Cardiac muscle cell (in vitro differentiated cells and primary cell): ENCODE data around the gene ACTR1A. TPM values are rescaled to one million over a fixed set of nuclear protein-coding genes. Genes with fewer than 3 reads are reported as not detected.
A peak's percentile ranks its signal among the peaks of the same experiment; 100 is the strongest.

Source experiments
- DNase-seq, 2 donors: peaks; one replicate each; pipeline versions ENCODE4 v3.0.0 to v3.0.0-alpha.2; 2010 to 2017; ENCODE audit warnings: low read depth in 1 of 2, low spot score in 1 of 2
- H3K27ac ChIP-seq: fragments of 200-600 bp; sonication (generic); 2 replicates; pipeline ENCODE4 v1.5.1; 2016
- H3K27me3 ChIP-seq: fragments of 200-600 bp; sonication (generic); 2 replicates; pipeline ENCODE4 v1.6.0; 2016; ENCODE audit warnings: control low read depth
- H3K36me3 ChIP-seq: fragments of 200-600 bp; sonication (generic); 2 replicates; pipeline ENCODE4 v1.5.1; 2016; ENCODE audit warnings: control low read depth
- H3K4me1 ChIP-seq: fragments of 200-600 bp; sonication (generic); 2 replicates; pipeline ENCODE4 v1.8.1; 2017; ENCODE audit warnings: low read depth, mild to moderate bottlenecking, mixed run types
- H3K4me3 ChIP-seq: fragments of 200-600 bp; sonication (generic); 2 replicates; pipeline ENCODE4 v1.5.1; 2016; ENCODE audit warnings: mild to moderate bottlenecking
- H3K9me3 ChIP-seq: fragments of 200-600 bp; sonication (generic); 2 replicates; pipeline ENCODE4 v1.5.1; 2017; ENCODE audit warnings: low read depth, mild to moderate bottlenecking, control low read depth
- CTCF ChIP-seq: IDR thresholded peaks from 2 replicates; pipeline ENCODE4 v1.5.1; 2012; ENCODE audit warnings: low read depth, mild to moderate bottlenecking, low read length
- polyA plus RNA-seq: library from polyadenylated mRNA; unstranded; fragments of >200 nt; fragmentation: Nextera tagmentation; extraction: Ambion mirVana; gene quantifications from 2 replicates; pipeline ENCODE4 v1.2.1, GENCODE V29; 2016
- total RNA-seq: library from RNA; depleted of rRNA; stranded (reverse); fragments of >200 nt; gene quantifications from 2 replicates; pipeline ENCODE4 v1.2.3, GENCODE V29; 2016

Gene ACTR1A
- total and polyA plus RNA-seq, 2 experiments from 2014 or later: 135 to 165 TPM

DNA sequence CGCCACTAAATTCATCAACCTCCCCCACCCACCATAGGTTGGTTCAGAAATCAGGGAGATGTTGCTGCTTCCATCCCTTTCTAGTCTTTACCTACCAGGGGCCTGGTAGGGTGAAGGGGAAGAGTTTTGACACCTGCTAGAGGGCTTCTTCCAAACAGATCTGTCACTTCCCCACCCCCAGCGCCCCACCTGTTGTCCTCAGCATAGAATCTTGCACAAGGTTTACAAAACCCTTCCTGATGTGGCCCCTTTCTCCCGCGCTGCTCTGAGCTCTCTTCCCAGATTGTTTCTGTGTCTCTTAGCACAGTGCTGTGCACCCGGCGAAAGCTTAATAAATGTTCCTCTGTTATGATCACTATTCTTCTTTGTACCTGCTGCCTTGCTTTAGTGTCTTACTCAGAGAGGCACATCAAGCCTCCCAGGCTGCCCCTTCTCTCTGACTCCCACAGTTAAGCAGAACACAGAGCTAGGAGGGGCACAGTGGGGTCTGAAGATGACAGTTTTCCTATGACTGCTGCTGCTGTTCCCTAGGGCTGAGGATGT is 39.9 kb downstream of the ACTR1A start:
- Histone ChIP-seq H3K4me1 (no peaks in the 10 kb centered on the region), H3K4me3 (no peak overlapping the region), H3K27ac (no peak overlapping the region), H3K27me3 (peaks cover 7% of the 10 kb centered on the region), H3K9me3 (no peaks in the 10 kb centered on the region), H3K36me3 (no peaks in the 10 kb centered on the region)
- TF ChIP-seq CTCF: no peak
- DNase-seq: no peak

DNA sequence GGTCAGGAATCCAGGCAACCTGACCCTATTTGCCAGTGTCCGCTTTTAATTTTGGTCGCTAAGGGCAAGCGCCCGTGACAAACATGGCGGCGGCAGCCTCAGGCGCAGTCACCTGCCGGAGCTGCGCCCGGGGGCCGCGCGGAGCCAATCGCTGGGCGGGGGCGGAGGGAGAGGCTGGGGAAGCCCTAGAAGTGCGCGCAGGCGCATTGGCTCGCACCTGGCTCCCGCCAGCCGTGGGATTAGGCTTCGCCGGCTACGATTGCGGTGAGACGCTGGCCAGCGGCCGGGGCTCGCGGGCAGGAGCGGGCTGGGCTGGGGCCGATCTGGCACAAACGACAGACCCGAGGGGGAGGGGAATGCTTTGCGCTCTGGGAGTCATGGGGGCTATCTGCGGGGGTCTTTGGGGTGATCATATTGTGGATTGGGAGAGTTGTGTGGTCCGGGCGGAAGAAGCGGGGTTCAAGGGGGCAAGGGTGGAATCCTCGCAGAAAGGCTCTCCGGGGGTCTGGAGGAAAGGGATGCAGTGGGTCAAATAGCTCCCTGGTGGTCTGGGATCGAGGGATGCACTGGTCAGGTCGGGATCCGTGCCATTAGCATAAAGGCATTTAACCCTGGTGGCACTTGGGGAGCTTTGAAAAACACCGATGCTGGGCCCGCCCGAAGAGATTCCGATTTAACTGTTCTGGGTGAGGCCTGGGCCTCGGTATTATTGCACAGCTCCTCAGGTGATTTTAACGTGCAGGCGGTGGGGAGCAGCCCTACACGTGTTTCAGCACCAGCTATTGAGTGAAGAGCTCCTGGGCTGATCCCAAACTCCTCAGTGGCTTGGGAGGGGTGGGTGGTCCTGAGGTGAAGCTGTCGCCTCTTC is 41.1 kb downstream of the ACTR1A start:
- peaks cover 7% of the 10 kb centered on the region for H3K27me3 ChIP-seq
- no peaks in the 10 kb centered on the region for H3K36me3 ChIP-seq
- peak overlapping the region; percentile 20 for H3K4me3 ChIP-seq
- H3K9me3 ChIP-seq: no peaks in the 10 kb centered on the region
- TF ChIP-seq CTCF: no peak
- H3K27ac ChIP-seq: no peak overlapping the region
- DNase-seq: peak; percentile 90 to 96
- H3K4me1 ChIP-seq: no peaks in the 10 kb centered on the region

DNA sequence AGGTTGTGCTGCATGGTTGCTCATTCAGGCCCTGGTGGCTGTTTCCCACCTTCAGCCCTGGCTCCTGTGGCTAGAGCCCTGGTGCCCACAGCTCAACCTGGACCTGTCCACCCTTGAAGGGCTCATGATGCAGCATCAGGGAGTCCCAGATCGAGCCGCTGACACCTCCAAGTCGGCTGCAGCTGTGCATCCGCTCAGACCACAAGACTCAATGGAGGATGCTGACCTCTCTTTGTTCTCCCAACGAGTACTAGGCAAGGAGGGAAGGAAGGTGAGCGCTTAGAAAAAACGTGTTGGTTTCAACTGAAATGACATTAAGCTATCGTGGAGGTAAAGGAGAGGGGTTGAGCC is 41.7 kb downstream of the ACTR1A start:
- H3K36me3 ChIP-seq: no peaks in the 10 kb centered on the region
- H3K4me3 ChIP-seq: peak overlapping the region; percentile 20
- no peaks in the 10 kb centered on the region for H3K4me1 ChIP-seq
- DNase-seq: no peak
- H3K27me3 ChIP-seq: peaks cover 7% of the 10 kb centered on the region
- no peaks in the 10 kb centered on the region for H3K9me3 ChIP-seq
- H3K27ac ChIP-seq: no peak overlapping the region
- TF ChIP-seq CTCF: no peak

- H3K27ac ChIP-seq: no peak overlapping the region
- no peak for TF ChIP-seq CTCF
- H3K4me1 ChIP-seq: no peaks in the 10 kb centered on the region
- H3K27me3 ChIP-seq: peaks cover 7% of the 10 kb centered on the region
- H3K4me3 ChIP-seq: no peak overlapping the region
- DNase-seq: no peak
- H3K36me3 ChIP-seq: no peaks in the 10 kb centered on the region
- H3K9me3 ChIP-seq: no peaks in the 10 kb centered on the region
These were observed 43.9 kb downstream of the ACTR1A start for GRCh38 chr10:102458656-102459055.

- no peaks in the 10 kb centered on the region for H3K4me1 ChIP-seq
- no peak overlapping the region for H3K27ac ChIP-seq
- H3K9me3 ChIP-seq: no peaks in the 10 kb centered on the region
- H3K27me3 ChIP-seq: peaks cover 7% of the 10 kb centered on the region
- no peaks in the 10 kb centered on the region for H3K36me3 ChIP-seq
- no peak for TF ChIP-seq CTCF
- no peak overlapping the region for H3K4me3 ChIP-seq
- no peak for DNase-seq
These were observed 44.8 kb downstream of the ACTR1A start for GRCh38 chr10:102457591-102458150.
